Activated naive CD8-positive, alpha-beta T cell treated with anti-CD3 and anti-CD28 coated beads, Interleukin-2, amount 50 U/mL, for 16 hours (primary cell): Measurements from ENCODE around the gene VSTM2L.
"Not testable (repeated sequence)": the region's sequence is repeated elsewhere in the genome, so short reads cannot be mapped to it uniquely, and the experiment has no call there.

Source experiments
- DNase-seq: peaks from one replicate; pipeline ENCODE4 v3.0.0-alpha.2; 2020; ENCODE audit warnings: low read depth, low spot score

The VSTM2L gene

GRCh38 chr20:37902504-37903313 is at the start of gene VSTM2L:
Gene VSTM2L, plus strand, starts transcription at chr20:37903127. Its CDS starts 224 bp downstream, at chr20:37903351.
- no peak for DNase-seq

DNA sequence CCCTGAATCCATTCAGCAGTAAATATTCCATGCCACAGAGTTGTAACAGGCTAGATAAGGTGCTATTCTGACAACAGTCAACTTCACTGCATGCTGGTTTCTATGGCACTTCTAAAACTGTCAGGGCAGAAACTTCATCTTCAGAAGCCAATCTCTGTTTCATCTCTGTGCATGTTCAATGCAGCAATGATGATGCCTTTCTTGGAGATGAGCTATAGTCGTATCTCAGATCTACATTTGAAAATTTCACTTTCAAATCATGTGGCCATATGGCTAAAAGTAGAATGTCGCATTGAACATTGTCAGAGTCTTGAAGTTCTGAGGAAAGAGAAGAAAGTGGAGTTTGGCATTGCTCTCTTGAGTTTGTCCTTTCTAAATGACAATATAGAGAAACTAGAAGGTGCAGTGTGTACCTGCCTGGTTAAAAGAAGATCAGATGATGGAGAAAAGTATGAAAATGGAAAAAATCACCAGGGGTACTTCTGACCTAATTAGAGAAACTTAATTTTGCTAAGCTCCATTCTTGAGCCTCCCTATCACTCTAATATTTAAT is 49.0 kb upstream of the VSTM2L start:
- DNase-seq = no peak

GRCh38 chr20:37856034-37856433 is 46.9 kb upstream of the VSTM2L start:
- not testable (repeated sequence) for DNase-seq

DNA sequence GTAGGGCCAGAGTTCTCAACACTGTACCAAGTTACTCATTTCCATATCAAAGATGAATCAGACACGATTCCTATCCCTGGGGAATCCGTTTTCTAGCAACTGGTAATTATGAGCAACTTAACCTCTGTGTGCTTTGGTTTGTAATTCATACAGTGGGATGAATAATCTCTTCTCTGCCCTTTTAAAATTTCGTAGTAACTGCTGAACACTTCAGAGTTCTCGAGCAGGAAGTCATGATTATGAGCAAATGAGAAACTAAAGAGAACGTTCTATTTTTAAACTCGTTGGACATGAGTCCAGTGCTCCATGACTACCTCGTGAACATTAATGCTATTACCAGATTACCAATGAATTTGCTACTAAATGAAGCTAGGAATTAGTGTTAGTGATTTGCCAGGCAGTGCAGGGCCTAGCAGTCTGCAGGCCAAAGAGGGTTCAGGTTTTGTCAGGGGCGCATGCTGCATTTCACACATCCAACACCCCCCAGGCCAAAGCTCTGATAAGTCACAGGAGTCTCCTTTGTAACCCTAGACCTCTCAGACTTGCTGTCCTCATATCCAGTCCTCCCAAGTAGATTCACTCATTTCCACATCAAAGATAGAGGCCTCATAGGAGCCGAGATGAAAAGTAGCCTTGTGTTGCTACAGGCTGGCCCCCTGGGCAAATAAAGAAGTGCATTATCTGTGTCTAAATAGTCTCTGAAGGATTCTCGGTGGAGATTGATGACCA is 45.8 kb upstream of the VSTM2L start:
- no peak for DNase-seq

GRCh38 chr20:37859406-37860171 is 43.3 kb upstream of the VSTM2L start:
- DNase-seq = no peak

- no peak for DNase-seq
Measured at GRCh38 chr20:37863289-37863688, 39.6 kb upstream of the VSTM2L start.

DNA sequence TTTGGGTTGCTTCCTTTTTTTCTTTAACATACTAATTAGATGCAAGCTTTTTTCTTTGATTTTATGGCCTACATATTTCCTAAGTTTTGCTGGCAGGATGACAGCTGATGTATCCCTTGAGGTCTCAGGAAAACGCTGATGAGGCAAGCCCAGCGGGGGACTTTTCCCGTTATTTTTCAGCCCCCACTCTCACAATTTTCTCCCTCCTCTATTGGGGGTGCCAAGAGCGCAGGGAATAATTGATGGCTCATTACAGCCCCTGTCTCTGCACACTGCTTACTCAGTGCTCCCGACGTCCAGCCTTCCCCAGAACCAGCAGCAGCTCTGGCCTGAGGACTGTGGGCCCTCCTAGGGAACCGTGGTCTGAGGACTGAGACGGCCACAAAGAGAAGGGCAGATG is 38.6 kb upstream of the VSTM2L start:
- no peak for DNase-seq

DNA sequence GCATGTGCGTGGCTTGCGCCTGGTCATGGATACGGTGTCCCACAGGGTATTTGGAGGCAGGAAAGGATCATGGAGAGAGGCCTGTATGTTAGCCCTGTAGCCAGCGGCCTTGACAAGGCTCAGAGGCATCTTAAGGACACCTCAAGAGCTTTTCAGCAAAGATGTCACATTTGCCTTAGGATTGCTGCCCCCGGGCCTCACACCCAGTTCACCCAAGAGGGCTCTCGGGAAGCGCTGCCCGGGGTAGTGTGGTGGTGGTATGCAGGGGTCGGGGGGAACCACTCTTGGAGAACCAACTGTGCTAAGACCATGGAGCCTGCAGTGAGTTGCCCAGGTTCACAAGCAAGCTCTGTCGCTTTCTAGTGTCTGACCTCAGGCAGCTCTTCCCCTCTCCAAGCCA is 36.9 kb upstream of the VSTM2L start:
- DNase-seq = no peak

DNA sequence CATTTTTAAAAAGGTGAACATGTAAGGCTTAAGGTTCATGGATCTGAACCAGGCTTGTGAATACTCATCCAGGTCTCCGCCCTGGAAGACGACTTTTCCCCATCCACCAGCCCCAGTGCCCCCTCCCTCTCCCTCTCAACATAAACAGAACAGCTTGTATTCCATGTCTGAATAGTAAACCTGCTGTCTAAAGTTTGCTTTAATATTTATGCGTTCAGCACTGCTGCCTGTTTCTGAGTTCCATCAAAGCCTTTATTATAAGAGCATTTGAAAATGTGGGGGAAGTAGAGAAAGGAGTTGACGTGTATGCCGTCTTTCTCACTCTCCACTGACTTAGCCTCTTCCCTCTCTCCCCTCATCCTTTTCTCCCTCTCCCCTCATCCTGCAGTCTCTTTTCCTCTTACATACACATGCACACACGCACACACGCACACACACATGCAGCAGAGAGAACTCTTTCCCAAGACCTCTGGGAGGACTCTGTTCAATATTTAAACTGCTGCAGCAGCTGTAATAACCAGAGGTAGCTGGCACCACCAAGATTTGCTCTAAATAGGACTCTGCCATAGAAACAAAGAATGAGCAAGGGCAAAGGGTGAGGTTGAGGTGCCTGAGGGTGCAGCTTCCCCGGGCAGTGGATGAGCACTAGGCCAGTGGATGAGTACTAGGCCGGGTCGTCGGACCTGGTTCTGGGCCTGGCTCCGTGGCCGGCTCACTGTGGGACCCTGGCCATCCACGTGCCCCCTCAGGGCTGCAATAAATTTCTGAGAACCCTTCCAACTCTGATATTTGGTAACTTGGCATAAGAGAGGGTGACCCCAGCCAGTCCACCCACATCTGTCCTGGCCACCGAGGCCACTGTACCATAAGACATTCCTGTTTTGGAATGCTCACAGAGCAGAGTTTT is 35.4 kb upstream of the VSTM2L start:
- DNase-seq = no peak

DNA sequence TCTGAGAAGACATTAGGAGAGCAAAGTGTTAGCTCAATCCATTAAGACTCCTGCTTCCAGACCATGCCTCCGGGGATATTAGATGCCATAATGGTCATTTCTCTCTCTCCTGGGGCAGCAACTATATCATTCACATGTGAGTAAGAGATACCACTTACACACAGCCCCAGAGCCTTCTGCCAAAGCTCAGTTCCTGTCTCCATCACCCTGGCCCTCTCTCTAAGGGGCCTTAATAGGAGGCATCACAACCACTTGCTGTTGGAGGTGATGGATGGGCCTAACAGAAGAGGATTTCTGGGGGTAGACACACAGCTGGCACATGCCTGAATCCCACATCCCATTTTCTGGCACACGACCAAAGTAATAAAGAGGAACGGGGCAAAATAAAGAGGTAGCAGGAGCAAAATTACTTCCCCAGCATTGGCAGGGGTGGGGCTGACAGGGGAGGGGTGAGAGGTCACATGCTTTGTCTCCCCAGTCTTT is 34.0 kb upstream of the VSTM2L start:
- no peak for DNase-seq

DNA sequence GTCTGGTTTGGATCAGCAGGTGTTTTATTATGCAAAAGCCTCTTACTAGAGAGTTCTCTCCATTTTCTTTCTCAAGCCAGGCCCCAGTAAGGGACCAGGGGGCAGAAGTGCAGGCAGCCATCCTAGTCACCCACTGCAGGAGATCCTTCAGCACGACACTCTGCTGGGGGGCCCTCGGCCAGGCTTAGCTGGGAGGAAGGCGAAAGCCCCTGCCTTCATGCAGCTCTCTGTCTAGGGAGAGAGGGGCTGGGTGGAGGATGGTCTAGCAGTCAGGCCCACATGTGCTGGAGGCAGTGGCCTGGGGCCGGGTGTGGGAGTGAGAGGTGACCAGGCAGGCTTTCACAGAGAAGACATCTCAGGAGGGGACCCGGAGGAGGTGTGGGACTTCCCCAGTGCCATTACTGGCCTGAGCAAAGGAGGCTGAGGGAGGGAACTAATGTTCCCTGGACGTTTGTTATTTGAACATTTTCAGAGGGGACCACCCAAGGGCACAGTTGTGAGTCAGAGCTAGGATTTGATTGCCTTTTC is 33.5 kb upstream of the VSTM2L start:
- no peak for DNase-seq

- DNase-seq = no peak
Measured at GRCh38 chr20:37870294-37870693, 32.6 kb upstream of the VSTM2L start.

GRCh38 chr20:37871751-37872150 is 31.2 kb upstream of the VSTM2L start:
- no peak for DNase-seq

DNA sequence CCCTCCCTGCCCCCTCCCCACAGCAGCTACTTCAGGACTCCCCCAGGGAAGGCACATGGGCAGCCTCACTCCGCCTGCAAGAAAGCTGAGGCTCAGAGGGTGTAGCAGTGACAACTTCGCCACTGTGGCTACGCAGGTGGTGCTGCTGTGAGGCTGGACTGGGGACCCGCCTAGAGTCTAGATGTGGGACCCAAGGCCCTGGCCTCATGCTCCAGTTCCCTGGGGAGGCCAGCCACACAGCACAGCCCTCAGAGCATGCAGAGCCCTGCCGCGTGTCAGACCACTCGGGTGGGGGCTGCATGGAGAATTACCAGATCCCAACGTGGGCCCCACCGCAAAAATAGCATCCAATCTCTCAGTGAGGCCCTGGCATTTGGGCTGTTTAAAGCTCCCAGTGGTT is 30.8 kb upstream of the VSTM2L start:
- no peak for DNase-seq

GRCh38 chr20:37873884-37874283 is 29.0 kb upstream of the VSTM2L start:
- no peak for DNase-seq

DNA sequence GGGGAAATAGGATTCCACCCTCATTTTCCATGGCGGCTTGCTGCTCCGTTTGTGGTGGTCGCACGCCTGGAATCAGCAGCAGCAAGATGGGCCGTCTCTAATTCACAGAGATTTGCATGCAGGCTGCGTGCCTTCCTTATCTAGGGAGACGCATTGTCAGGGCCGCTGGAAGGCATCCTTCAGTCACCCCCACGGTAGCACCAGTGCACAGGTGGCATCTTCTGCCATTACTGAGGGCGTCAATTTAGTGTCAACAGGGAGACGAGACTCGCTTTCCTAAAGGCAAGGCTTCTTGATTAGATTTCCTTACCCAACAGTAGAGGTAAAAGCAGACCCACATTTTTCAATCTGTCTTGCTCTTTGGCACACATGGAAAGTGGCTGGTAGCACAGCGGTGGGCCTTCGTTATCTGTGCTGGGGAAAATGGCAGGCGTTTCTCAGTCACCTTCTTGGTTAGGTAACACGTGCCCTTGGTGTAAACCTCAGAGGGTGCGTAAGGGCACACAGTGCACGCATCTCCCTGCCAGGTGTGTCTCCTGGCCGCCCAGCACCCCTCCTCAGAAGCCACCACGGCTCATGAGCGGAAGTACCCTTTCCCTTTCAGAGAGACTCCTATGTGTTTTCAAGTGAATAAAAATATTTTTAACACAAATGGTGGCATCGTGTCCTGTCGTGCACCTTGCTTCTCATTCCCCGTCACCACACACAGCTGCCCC is 27.3 kb upstream of the VSTM2L start:
- no peak for DNase-seq

DNA sequence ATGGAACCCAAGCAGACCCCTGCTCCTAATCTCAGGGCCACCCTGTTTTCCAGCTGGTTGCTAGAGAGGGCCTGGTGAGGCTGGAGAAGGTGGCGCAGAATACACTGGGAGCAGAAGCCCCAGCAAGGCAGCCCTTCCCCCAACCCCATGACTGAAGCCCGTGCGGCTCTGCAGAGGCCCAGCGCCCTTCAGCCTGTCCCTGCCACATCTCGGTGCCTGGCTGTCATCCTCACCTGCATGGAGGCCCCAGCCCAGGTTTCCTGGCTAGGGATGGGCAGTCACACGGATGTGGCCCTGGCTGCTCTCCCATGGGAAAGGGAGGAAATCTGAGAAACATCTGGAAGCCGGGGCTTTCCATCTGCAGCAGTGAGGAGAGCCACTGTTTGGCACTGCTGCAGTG is 26.1 kb upstream of the VSTM2L start:
- DNase-seq = no peak

DNA sequence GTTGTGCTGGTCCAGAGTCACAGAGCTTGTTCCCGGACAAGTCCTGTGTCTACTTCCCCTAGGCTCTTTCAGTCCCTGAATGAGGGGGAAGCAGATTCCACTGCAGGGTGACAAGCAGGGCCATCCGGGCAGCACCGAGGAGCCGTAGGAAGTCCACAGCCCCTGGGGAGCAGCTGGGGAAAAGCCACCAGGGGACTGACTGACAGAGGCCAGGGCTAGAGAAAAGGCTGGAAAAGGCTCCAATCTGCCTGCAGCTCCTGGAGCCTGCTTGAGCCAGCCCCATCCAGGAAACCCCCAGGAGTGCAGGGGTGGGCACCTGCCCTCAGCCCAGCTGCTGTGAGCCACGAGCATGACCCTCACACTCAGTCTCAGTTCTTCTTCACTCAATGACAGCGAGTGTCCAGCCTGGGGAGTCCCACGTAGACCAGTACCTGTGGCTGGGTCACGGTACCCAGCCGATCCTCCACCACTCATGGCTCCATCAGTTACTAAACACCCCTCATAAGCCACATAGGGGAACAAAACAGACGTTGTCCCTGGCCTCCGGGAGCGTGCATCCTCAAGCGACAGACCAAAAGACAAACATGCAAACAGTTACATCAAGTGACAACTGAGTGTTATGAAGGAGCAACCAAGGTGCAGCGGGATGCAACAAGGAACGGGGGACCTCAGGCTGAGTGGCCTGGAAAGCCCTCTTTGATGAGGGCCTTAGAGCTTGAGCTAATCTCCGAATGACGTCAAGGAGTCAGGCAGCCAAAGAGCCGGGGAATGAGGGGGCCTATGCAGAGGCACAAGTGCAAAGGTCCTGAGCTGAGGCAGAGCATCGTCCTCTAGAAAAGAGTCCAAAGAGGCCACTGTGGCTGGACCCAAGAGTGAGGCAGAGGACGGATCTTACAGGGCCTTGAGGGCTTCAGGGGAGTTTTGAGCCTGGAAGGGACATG is 24.8 kb upstream of the VSTM2L start:
- DNase-seq = no peak
